Spleen (tissue), 11 donors: Measurements from ENCODE around the gene IQSEC1. TPM values are rescaled to one million over a fixed set of nuclear protein-coding genes. Genes with fewer than 3 reads are reported as not detected.

ENCODE experiments used
- DNase-seq: peaks from one replicate; pipeline ENCODE4 v3.0.0-alpha.2; 2020
- H3K27ac ChIP-seq, 8 donors: fragments of 200-600 bp; sonication (generic) in 7 of 8; 1 replicate in 4 of 8; 2 replicates in 4 of 8; pipeline versions ENCODE4 v1.5.0 to v1.8.0; 2016 to 2021; ENCODE audit warnings: inconsistent platforms in 4 of 8, mild to moderate bottlenecking in 4 of 8, moderate library complexity in 1 of 8
- H3K27me3 ChIP-seq, 7 donors: fragments of 200-600 bp; sonication (generic) in 6 of 7; replicated peaks in 1 of 7; 1 replicate in 4 of 7; 2 replicates in 3 of 7; pipeline versions ENCODE4 v1.5.0 to v1.8.0; 2016 to 2021; ENCODE audit warnings: inconsistent platforms in 3 of 7, mild to moderate bottlenecking in 1 of 7
- H3K36me3 ChIP-seq, 6 donors: fragments of 200-600 bp; sonication (generic) in 5 of 6; 1 replicate in 4 of 6; 2 replicates in 2 of 6; pipeline versions ENCODE4 v1.5.0 to v1.8.0; 2016 to 2021; ENCODE audit warnings: inconsistent platforms in 2 of 6
- H3K4me1 ChIP-seq, 6 donors: fragments of 200-600 bp; sonication (generic) in 5 of 6; 1 replicate in 3 of 6; 2 replicates in 3 of 6; pipeline versions ENCODE4 v1.5.0 to v1.8.0; 2016 to 2021; ENCODE audit warnings: inconsistent platforms in 3 of 6
- H3K4me3 ChIP-seq, 8 donors: fragments of 200-600 bp; sonication (generic) in 7 of 8; 1 replicate in 4 of 8; 2 replicates in 4 of 8; pipeline versions ENCODE4 v1.5.0 to v1.8.0; 2016 to 2021; ENCODE audit warnings: inconsistent platforms in 4 of 8, mild to moderate bottlenecking in 4 of 8, moderate library complexity in 2 of 8
- H3K9me3 ChIP-seq, 8 donors: fragments of 200-600 bp; sonication (generic) in 7 of 8; 1 replicate in 4 of 8; 2 replicates in 4 of 8; pipeline versions ENCODE4 v1.5.0 to v1.8.0; 2016 to 2021; ENCODE audit warnings: inconsistent platforms in 4 of 8
- POLR2A ChIP-seq, 3 donors: fragments of 450-650 bp; IDR thresholded peaks; one replicate each; pipeline ENCODE4 v1.5.1; 2017; ENCODE audit warnings: antibody characterized with exemption in 3 of 3, mild to moderate bottlenecking in 1 of 3
- POLR2AphosphoS5 ChIP-seq, 3 donors: sonication (generic); formaldehyde crosslinking; IDR thresholded peaks; one replicate each; pipeline ENCODE4 v1.5.1; 2017; ENCODE audit warnings: antibody characterized with exemption in 3 of 3
- WGBS, 5 donors: extraction: QIAGEN DNeasy Blood & Tissue Kit in 3 of 5; methylation state at CpG; one replicate each; pipeline versions ENCODE4 v1.1.5 to v1.1.7; 2013 to 2018; 5-methylcytosine and 5-hydroxymethylcytosine counted together
- intact Hi-C: fragments of 100-400 bp; cut with DNase I; formaldehyde crosslinking; loops from one replicate; pipeline ENCODE4 v1.15.0; 2023; ENCODE audit warnings: low total_unique reads
- polyA plus RNA-seq, 3 donors: library from polyadenylated mRNA; stranded (reverse); fragments of 200-250 nt; gene quantifications; one replicate each; pipeline ENCODE4 v1.2.1, GENCODE V29; 2013
- total RNA-seq, 7 donors: library from RNA; depleted of rRNA in 3 of 7; stranded (reverse); fragments of >200 nt in 3 of 7; fragmentation: NEBNext Ultra II Directional in 4 of 7; extraction: Animal tissue kit (Norgen Biotek cat#: 25700) in 4 of 7; gene quantifications; one replicate each; pipeline versions ENCODE4 v1.1.0 to v1.2.1, GENCODE V29; 2016 to 2021
- TF ChIP-seq, protein P1 (sequence below), 11 experiments: fragments of 200-600 bp in 7 of 11; fragments of 450-650 bp in 4 of 11; sonication (generic) in 4 of 11; IDR thresholded peaks in 8 of 11; conservative IDR thresholded peaks in 3 of 11; 1 replicate in 7 of 11; 2 replicates in 4 of 11; pipeline versions ENCODE4 v1.4.0 to v1.8.0; 2016 to 2021; ENCODE audit warnings: antibody characterized with exemption in 11 of 11, inconsistent platforms in 4 of 11, mild to moderate bottlenecking in 1 of 11
- donor health status: healthy with polysubstance abuse.
- donor health status: DM: no; HTN: no; CAD: no; lungs with moderate emphysema.
- donor health status: DM: no; HTN: no; CAD: no.
- donor health status: Bipolar disorder and iron deficiency.
- donor health status: healthy.
- donor health status: DM: no; HTN: no; CAD: no.
- donor health status: DM: yes; HTN: yes; CAD: no.

Gene IQSEC1
- total and polyA plus RNA-seq, 10 donors, result 23.0 to 170 (median 116) TPM

DNA sequence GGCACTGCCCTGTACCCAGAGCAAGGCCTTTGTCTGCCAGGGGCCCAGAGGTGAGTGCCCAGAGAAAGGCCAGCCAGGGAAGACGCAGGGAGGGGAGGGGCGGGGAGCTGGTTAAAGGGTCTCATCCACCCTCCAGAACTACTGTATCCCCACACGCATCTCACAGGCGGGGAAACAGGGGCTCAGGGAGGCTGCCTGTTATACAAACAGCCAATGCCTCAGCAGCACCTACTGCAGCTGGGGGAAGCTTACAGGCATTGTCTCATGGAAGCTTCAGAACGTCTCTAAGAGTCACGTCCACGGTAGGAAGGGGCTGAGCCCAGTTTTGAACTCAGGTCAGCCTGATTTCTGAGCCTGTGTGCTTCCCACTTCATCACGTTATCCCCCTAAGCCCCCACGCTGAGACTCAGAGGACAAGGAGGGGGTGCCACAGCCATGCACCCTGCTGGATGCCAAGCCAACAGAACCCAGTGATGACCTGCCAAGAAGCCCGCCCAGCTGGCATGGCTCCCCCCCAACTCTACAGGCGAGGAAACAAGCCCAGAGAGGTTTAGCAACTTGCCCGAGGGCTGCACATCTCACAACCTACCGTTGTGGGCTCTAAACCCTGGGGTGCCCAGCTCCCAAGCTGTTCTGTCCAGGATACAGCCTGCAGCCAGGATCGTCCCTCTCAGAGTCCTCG lies 54.5 kb downstream of the IQSEC1 start:
- peak overlapping the region in 7 of 8 donors; percentile 91 to 99 (median 97) for H3K27ac ChIP-seq

DNA sequence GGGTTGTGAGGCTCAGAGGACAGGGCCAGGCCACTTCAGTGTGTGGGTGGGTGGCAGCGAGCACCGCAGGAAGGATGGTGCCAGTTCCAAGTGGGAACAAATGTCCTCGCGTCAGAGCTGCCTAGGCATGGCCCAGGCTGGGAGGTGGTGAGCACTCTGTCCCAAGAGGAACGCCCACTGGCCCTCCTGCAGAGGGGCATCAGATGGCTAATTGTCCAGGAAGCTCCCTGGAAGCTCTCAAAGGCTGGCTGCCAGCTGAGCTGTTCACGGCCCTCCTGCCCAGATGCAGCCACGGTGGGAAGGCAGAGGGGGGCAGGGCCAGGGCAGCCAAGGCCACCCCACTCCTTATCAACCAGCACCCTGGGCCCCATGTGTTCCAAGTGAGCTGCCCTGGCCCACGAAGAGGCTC lies 55.2 kb downstream of the IQSEC1 start:
- H3K27ac ChIP-seq, result peak overlapping the region; percentile 83 to 99 (median 97)
- H3K4me3 ChIP-seq, result peak overlapping the region in 2 of 8 donors; percentile 61 to 69
- no peaks in the 10 kb centered on the region for H3K27me3 ChIP-seq
- intact Hi-C loops, result no loop called here
- DNase-seq, result peak; percentile 85
- peak; percentile 33 to 70 (median 60) for TF ChIP-seq POLR2AphosphoS5 (IDR thresholded peaks at IDR 0.05)
- TF ChIP-seq, protein P1, sequence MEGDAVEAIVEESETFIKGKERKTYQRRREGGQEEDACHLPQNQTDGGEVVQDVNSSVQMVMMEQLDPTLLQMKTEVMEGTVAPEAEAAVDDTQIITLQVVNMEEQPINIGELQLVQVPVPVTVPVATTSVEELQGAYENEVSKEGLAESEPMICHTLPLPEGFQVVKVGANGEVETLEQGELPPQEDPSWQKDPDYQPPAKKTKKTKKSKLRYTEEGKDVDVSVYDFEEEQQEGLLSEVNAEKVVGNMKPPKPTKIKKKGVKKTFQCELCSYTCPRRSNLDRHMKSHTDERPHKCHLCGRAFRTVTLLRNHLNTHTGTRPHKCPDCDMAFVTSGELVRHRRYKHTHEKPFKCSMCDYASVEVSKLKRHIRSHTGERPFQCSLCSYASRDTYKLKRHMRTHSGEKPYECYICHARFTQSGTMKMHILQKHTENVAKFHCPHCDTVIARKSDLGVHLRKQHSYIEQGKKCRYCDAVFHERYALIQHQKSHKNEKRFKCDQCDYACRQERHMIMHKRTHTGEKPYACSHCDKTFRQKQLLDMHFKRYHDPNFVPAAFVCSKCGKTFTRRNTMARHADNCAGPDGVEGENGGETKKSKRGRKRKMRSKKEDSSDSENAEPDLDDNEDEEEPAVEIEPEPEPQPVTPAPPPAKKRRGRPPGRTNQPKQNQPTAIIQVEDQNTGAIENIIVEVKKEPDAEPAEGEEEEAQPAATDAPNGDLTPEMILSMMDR (IDR thresholded peaks at IDR 0.05 in 8 of 11, conservative IDR thresholded peaks at IDR 0.05 in 3 of 11), result no peak
- no peak for TF ChIP-seq POLR2A (IDR thresholded peaks at IDR 0.05)
- 19 to 59% (median 52%) methylated on average over 3 to 8 of the region's 8 CpGs for WGBS, 5 donors
- peaks cover 0 to 4% (median 0%) of the 10 kb centered on the region in 6 donors for H3K36me3 ChIP-seq
- no peaks in the 10 kb centered on the region for H3K9me3 ChIP-seq
- H3K4me1 ChIP-seq, result peaks cover 61 to 85% (median 80%) of the 10 kb centered on the region in 6 donors

More for the DNA sequence above, 54.5 kb downstream of the IQSEC1 start:
- DNase-seq, result peak; percentile 71
- Histone ChIP-seq H3K4me3 (peak overlapping the region in 4 of 8 donors; percentile 0 to 69 (median 55)), H3K36me3 (peaks cover 0 to 4% (median 0%) of the 10 kb centered on the region in 6 donors), H3K4me1 (peaks cover 55 to 85% (median 77%) of the 10 kb centered on the region in 6 donors), H3K27me3 (no peaks in the 10 kb centered on the region), H3K9me3 (no peaks in the 10 kb centered on the region)
- WGBS, 5 donors, result 64 to 77% (median 72%) methylated on average over 13 to 15 of the region's 15 CpGs
- intact Hi-C loops, result no loop called here
- TF ChIP-seq POLR2A (IDR thresholded peaks at IDR 0.05) (no peak), POLR2AphosphoS5 (IDR thresholded peaks at IDR 0.05) (no peak)
- TF ChIP-seq, protein P1 (IDR thresholded peaks at IDR 0.05 in 8 of 11, conservative IDR thresholded peaks at IDR 0.05 in 3 of 11), result no peak

DNA sequence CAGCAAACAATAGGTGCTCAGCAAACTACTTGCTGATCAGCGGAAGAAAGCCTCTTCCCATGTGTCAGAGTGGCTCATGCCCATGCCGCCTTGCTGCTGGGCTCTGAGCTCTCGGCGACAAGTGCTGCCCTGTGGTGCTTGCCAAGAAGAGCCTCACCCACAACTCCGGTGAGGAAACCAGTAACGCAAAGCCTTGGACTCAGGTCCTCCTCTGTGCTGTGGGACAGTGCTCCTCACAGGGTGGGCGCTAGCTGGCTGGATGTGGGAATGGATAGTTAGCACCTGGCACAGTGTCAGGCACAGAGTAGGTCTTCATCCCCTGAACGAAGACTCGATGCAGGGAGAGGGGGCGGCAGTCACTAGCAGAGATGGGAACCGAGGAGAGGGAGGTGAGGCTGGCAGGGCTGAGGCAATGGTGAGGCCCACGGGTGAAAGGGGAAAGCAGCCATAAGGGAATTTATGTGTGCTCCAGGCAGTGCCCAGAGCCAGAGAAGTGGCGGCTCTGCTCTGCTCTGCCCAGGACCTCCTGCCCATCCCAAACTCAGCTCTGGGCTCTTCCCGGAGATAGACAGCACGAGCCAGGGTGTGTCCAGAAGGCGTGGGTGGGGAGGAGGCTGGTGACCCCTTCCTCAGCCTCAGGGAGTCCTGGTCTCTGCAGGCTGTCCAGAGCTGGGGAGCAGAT lies 55.7 kb downstream of the IQSEC1 start:
- intact Hi-C loops, result no loop called here
- Histone ChIP-seq H3K27me3 (no peaks in the 10 kb centered on the region), H3K4me3 (peak overlapping the region in 2 of 8 donors; percentile 61 to 69), H3K27ac (peak overlapping the region; percentile 83 to 99 (median 97)), H3K36me3 (peaks cover 0 to 4% (median 0%) of the 10 kb centered on the region in 6 donors), H3K4me1 (peaks cover 65 to 85% (median 80%) of the 10 kb centered on the region in 6 donors), H3K9me3 (no peaks in the 10 kb centered on the region)
- peak; percentile 76 for DNase-seq
- TF ChIP-seq POLR2A (IDR thresholded peaks at IDR 0.05) (no peak), POLR2AphosphoS5 (IDR thresholded peaks at IDR 0.05) (peak in 1 of 3 donors; percentile 20)
- 68 to 92% (median 80%) methylated on average over 16 of the region's 16 CpGs for WGBS, 5 donors

DNA sequence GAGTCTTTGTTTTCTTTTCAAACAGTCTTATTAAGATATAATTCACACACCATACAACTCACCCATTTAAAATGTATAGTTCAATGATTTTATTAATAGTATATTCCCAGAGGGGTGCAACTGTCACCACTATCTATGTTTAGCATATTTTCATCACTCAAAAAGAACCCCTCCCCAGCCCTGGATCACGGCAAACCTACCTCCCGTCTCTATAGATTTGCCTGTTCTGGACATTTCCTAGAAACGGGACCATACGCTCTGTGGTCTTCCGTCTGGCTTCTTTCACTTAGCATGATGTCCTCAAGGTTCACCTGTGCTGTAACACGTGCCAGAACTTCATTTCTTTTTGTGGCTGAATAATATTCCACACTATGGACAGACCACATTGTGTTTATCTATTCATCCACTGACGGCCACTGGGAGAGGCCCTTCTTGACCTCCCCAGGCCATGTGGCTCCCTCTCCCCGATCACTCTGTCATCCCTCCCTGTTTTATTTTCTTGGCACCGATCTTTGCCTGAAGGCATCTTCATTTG lies 56.4 kb downstream of the IQSEC1 start:
- DNase-seq, result peak; percentile 56
- Histone ChIP-seq H3K36me3 (peaks cover 0 to 4% (median 0%) of the 10 kb centered on the region in 6 donors), H3K27ac (peak overlapping the region; percentile 83 to 99 (median 97)), H3K4me1 (peaks cover 68 to 91% (median 85%) of the 10 kb centered on the region in 6 donors), H3K4me3 (peak overlapping the region in 5 of 8 donors; percentile 28 to 69 (median 38)), H3K27me3 (no peaks in the 10 kb centered on the region), H3K9me3 (no peaks in the 10 kb centered on the region)
- WGBS, 5 donors, result 57 to 69% (median 59%) methylated on average over 9 of the region's 9 CpGs
- TF ChIP-seq POLR2A (IDR thresholded peaks at IDR 0.05) (no peak), POLR2AphosphoS5 (IDR thresholded peaks at IDR 0.05) (no peak)
- TF ChIP-seq, protein P1 (IDR thresholded peaks at IDR 0.05 in 8 of 11, conservative IDR thresholded peaks at IDR 0.05 in 3 of 11), result no peak
- intact Hi-C loops, result no loop called here
